Left lung (tissue), 10 donors: ENCODE measurements around the gene CFAP54. TPM values are rescaled to one million over a fixed set of nuclear protein-coding genes. Genes with fewer than 3 reads are reported as not detected.
A peak's percentile ranks its signal among the peaks of the same experiment; 100 is the strongest.
"Not testable (repeated sequence)": the region's sequence is repeated elsewhere in the genome, so short reads cannot be mapped to it uniquely, and the experiment has no call there.

Experiments
- ATAC-seq: fragments of 200-7000 bp; cut with Tn5 transposase; one replicate; pipeline ENCODE4 v1.9.1; 2020; ENCODE audit warnings: moderate library complexity
- DNase-seq, 4 donors: peaks; one replicate each; pipeline ENCODE4 v3.0.0-alpha.2; 2013 to 2020
- H3K27ac ChIP-seq, 2 donors: fragments of 200-600 bp; sonication (generic) in 1 of 2; one replicate each; pipeline versions ENCODE4 v1.5.0 to v1.8.0; 2020 to 2021
- H3K27me3 ChIP-seq, 2 donors: fragments of 200-600 bp; sonication (generic) in 1 of 2; one replicate each; pipeline versions ENCODE4 v1.5.0 to v1.8.0; 2020 to 2021
- H3K36me3 ChIP-seq, 2 donors: fragments of 200-600 bp; sonication (generic) in 1 of 2; one replicate each; pipeline versions ENCODE4 v1.5.0 to v1.8.0; 2020 to 2021
- H3K4me1 ChIP-seq, 2 donors: fragments of 200-600 bp; one replicate each; pipeline ENCODE4 v1.8.0; 2021
- H3K4me3 ChIP-seq, 2 donors: fragments of 200-600 bp; sonication (generic) in 1 of 2; one replicate each; pipeline versions ENCODE4 v1.5.0 to v1.8.0; 2020 to 2021; ENCODE audit warnings: mild to moderate bottlenecking in 1 of 2
- H3K9me3 ChIP-seq, 2 donors: fragments of 200-600 bp; sonication (generic) in 1 of 2; one replicate each; pipeline versions ENCODE4 v1.5.0 to v1.8.0; 2020 to 2021
- intact Hi-C, 2 donors: fragments of 100-400 bp; cut with DNase I; formaldehyde crosslinking; loops; one replicate each; pipeline versions ENCODE4 v1.11.2 to v1.14.2; 2022
- polyA plus RNA-seq, 6 donors: library from polyadenylated mRNA; unstranded; fragments of 120-200 nt; gene quantifications; one replicate each; pipeline ENCODE4 v1.2.1, GENCODE V29; 2013; ENCODE audit not compliant: insufficient read length in 6 of 6
- total RNA-seq, 2 donors: library from RNA; stranded (reverse); fragmentation: NEBNext Ultra II Directional; extraction: Animal tissue kit (Norgen Biotek cat#: 25700); gene quantifications; one replicate each; pipeline ENCODE4 v1.2.1, GENCODE V29; 2021
- TF ChIP-seq, protein P1 (sequence below), 2 donors: fragments of 200-600 bp; sonication (generic) in 1 of 2; IDR thresholded peaks; one replicate each; pipeline versions ENCODE4 v1.5.0 to v1.8.0; 2021; ENCODE audit warnings: antibody characterized with exemption in 2 of 2
- donor health status: DM: no; HTN: yes; CAD: no.
- donor health status: DM: no; HTN: no; CAD: no.

The CFAP54 gene
- total and polyA plus RNA-seq, 8 donors: 1.1 to 3.7 (median 2.6) TPM

DNA sequence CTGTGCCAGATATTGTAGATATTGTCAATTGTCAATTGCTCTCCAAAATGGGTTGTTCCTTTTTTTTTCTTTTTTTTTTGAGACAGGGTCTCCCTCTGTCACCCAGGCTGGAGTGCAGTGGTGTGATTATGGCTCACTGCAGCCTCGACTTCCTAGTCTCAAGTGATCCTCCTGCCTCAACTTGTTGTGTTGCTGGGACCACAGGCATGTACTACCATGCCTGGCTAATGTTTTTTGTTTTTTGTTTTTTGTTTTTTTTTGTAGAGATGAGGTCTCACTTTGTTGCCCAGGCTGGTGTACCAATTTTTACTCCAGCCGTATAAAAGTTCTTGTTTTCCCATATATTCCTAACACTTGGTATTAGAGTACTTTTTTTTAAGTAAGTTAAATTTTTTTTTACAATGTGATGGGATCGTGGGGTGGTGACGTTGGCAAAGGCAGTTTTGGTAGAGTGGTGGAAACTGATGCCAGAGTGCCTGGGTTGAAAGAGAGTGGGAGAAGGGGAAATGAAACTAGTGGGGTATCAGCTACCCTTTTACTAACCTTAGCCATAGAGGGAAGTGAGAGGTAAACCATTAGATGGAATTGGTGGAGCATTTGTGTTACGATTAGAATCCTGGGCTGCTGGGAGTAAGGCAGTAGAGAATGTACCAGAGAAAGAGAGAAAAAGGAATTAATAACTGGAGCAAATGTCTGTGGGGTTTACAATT, 33.0 kb upstream of the CFAP54 start:
- intact Hi-C loops: no loop called here
- no peak for ATAC-seq

DNA sequence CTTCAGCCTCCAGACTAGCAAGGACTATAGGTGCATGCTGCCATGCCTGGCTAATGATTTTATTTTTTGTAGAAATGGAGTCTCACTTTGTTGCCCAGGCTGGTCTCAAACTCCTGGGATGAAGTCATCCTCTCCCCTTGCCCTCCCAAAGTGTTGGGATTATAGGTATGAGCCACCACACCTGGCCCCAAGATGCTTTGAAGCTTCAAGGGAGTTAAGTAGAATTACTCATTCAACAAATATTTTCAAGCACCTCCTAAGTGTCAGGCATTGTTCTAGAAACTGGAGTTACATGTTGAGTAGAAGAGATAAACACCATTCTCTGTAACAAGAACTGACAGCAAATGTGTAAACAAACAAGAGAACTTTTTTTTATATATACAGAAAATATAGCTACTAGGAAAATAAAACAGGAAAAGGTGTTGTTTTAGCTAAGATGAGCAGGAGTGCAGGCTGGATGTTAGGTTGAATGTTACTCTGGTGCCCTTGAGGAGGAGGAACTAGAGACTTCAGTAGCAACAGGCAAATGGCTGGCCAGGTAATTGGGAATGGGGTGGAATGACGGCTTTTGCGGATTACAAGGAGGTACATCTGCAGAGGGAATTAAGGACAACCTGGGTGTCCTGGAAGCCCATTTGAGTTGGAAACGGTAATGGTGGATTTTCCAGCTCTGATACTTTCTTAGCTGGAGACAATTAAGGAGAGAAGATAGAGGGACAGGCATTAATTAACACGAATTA, 32.0 kb upstream of the CFAP54 start:
- no peaks in the 10 kb centered on the region for H3K9me3 ChIP-seq
- no peaks in the 10 kb centered on the region for H3K4me1 ChIP-seq
- TF ChIP-seq, protein P1, sequence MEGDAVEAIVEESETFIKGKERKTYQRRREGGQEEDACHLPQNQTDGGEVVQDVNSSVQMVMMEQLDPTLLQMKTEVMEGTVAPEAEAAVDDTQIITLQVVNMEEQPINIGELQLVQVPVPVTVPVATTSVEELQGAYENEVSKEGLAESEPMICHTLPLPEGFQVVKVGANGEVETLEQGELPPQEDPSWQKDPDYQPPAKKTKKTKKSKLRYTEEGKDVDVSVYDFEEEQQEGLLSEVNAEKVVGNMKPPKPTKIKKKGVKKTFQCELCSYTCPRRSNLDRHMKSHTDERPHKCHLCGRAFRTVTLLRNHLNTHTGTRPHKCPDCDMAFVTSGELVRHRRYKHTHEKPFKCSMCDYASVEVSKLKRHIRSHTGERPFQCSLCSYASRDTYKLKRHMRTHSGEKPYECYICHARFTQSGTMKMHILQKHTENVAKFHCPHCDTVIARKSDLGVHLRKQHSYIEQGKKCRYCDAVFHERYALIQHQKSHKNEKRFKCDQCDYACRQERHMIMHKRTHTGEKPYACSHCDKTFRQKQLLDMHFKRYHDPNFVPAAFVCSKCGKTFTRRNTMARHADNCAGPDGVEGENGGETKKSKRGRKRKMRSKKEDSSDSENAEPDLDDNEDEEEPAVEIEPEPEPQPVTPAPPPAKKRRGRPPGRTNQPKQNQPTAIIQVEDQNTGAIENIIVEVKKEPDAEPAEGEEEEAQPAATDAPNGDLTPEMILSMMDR (IDR thresholded peaks at IDR 0.05): no peak
- no peak overlapping the region for H3K4me3 ChIP-seq
- H3K27ac ChIP-seq: no peak overlapping the region
- H3K36me3 ChIP-seq: no peaks in the 10 kb centered on the region
- H3K27me3 ChIP-seq: no peaks in the 10 kb centered on the region
- intact Hi-C loops: no loop called here
- DNase-seq (no peak), ATAC-seq (peak; percentile 85)

More for the DNA sequence above, 33.0 kb upstream of the CFAP54 start:
- Histone ChIP-seq H3K36me3 (no peaks in the 10 kb centered on the region), H3K27me3 (no peaks in the 10 kb centered on the region), H3K27ac (no peak overlapping the region), H3K4me1 (no peaks in the 10 kb centered on the region), H3K9me3 (no peaks in the 10 kb centered on the region), H3K4me3 (no peak overlapping the region)
- TF ChIP-seq, protein P1 (IDR thresholded peaks at IDR 0.05): no peak
- DNase-seq: no peak

DNA sequence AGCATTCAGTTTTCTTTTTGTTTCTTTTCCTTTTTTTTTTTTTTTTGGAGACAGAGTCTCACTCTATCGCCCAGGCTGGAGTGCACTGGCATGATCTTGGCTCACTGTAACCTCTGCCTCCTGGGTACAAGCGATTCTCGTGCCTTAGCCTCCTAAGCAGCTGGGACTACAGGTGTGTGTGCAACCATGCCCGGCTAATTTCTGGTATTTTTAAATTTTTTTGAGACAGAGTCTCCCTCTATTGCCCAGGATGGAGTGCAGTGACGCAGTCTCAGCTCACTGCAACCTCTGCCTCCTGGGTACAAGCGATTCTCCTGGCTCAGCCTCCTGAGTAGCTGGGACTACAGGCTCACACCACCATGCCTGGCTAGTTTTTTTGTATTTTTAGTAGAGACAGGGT, 30.1 kb upstream of the CFAP54 start:
- H3K27ac ChIP-seq, ATAC-seq, H3K9me3 ChIP-seq, H3K4me1 ChIP-seq, intact Hi-C loops, H3K27me3 ChIP-seq, DNase-seq, H3K4me3 ChIP-seq, H3K36me3 ChIP-seq: not testable (repeated sequence)

GRCh38 chr12:96462571-96463280, 26.7 kb upstream of the CFAP54 start:
- no peaks in the 10 kb centered on the region for H3K9me3 ChIP-seq
- DNase-seq (no peak), ATAC-seq (no peak)
- H3K36me3 ChIP-seq: no peaks in the 10 kb centered on the region
- H3K4me1 ChIP-seq: no peaks in the 10 kb centered on the region
- H3K4me3 ChIP-seq: no peak overlapping the region
- no peaks in the 10 kb centered on the region for H3K27me3 ChIP-seq
- H3K27ac ChIP-seq: no peak overlapping the region
- intact Hi-C loops: no loop called here
- TF ChIP-seq, protein P1 (IDR thresholded peaks at IDR 0.05): no peak

DNA sequence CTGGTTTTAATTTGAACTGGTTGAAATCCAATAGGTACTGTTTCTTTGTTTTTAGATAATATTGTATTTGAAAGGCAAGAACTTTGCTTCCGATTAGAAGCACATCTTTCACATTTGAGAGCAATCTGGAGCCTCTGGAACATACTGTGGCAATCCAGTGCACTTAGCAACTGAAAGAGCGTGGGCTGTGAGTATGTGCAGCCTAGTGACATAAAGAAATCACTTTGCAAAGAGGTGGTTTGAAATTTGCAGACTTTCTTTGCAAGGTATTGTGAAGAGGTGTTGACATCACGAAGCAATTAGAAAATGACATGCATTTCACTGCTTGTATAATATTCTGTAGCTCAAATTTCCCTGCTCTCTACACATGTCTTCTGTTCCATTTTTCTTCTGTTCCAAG, 23.5 kb upstream of the CFAP54 start:
- Histone ChIP-seq H3K36me3 (no peaks in the 10 kb centered on the region), H3K27ac (no peak overlapping the region), H3K9me3 (no peaks in the 10 kb centered on the region), H3K4me1 (no peaks in the 10 kb centered on the region), H3K4me3 (no peak overlapping the region), H3K27me3 (no peaks in the 10 kb centered on the region)
- TF ChIP-seq, protein P1 (IDR thresholded peaks at IDR 0.05): no peak
- ATAC-seq (no peak), DNase-seq (no peak)
- intact Hi-C loops: no loop called here
